WERI-Rb-1 (cell line): ENCODE data around the gene CDHR1.

Experiments used
- DNase-seq: peaks from one replicate; pipeline ENCODE4 v3.0.0-alpha.2; 2020
- H3K27ac ChIP-seq: fragments of 250-450 bp; sonication (Bioruptor Pico); 2 replicates; pipeline ENCODE4 v1.5.1; 2020; ENCODE audit warnings: mild to moderate bottlenecking, moderate library complexity
- H3K27me3 ChIP-seq: fragments of 250-450 bp; sonication (Bioruptor Pico); 2 replicates; pipeline ENCODE4 v1.5.1; 2021; ENCODE audit warnings: mild to moderate bottlenecking, low read depth, moderate library complexity; ENCODE audit not compliant: insufficient read depth, severe bottlenecking
- H3K36me3 ChIP-seq: fragments of 250-450 bp; sonication (Bioruptor Pico); 2 replicates; pipeline ENCODE4 v1.5.1; 2020; ENCODE audit warnings: mild to moderate bottlenecking, moderate library complexity
- H3K4me3 ChIP-seq: 2 replicates; pipeline ENCODE4 v1.5.1; 2011; ENCODE audit warnings: low read depth, mild to moderate bottlenecking, control low read depth, low read length
- H3K9me3 ChIP-seq: fragments of 250-450 bp; sonication (Bioruptor Pico); 2 replicates; pipeline ENCODE4 v1.5.1; 2021; ENCODE audit warnings: mild to moderate bottlenecking, moderate library complexity; ENCODE audit not compliant: severe bottlenecking
- CTCF ChIP-seq: IDR thresholded peaks from 2 replicates; pipeline ENCODE4 v1.5.1; 2011; ENCODE audit warnings: low read depth, mild to moderate bottlenecking, control low read depth, inconsistent platforms, low read length

The CDHR1 gene

GRCh38 chr10:84172467-84173356, 21.6 kb upstream of the CDHR1 start:
- Histone ChIP-seq H3K27me3 (no peaks in the 10 kb centered on the region), H3K4me3 (no peak overlapping the region), H3K9me3 (peaks cover 2% of the 10 kb centered on the region), H3K36me3 (no peaks in the 10 kb centered on the region), H3K27ac (no peak overlapping the region)
- TF ChIP-seq CTCF, result no peak
- DNase-seq, result no peak

GRCh38 chr10:84173501-84173929, 20.8 kb upstream of the CDHR1 start, which contains the start of gene GPR15LG:
TSS of gene GPR15LG (plus strand) at chr10:84173801. CDS start at chr10:84173852, 51 bp downstream.
- Histone ChIP-seq H3K27me3 (no peaks in the 10 kb centered on the region), H3K4me3 (no peak within 1 kb of the TSS), H3K36me3 (no peaks in the 10 kb centered on the region), H3K9me3 (no peaks in the 10 kb centered on the region), H3K27ac (no peak within 1 kb of the TSS)
- no peak for DNase-seq
- TF ChIP-seq CTCF, result no peak

GRCh38 chr10:84175436-84175835, 18.9 kb upstream of the CDHR1 start:
- TF ChIP-seq CTCF, result no peak
- no peak for DNase-seq
- Histone ChIP-seq H3K27ac (no peak overlapping the region), H3K36me3 (no peaks in the 10 kb centered on the region), H3K9me3 (peaks cover 3% of the 10 kb centered on the region), H3K4me3 (no peak overlapping the region), H3K27me3 (no peaks in the 10 kb centered on the region)

- H3K27me3 ChIP-seq, result no peaks in the 10 kb centered on the region
- DNase-seq, result no peak
- no peak overlapping the region for H3K4me3 ChIP-seq
- TF ChIP-seq CTCF, result no peak
- no peak overlapping the region for H3K27ac ChIP-seq
- H3K36me3 ChIP-seq, result no peaks in the 10 kb centered on the region
- H3K9me3 ChIP-seq, result peaks cover 8% of the 10 kb centered on the region
These were observed 18.0 kb upstream of the CDHR1 start for GRCh38 chr10:84176351-84176750.

GRCh38 chr10:84176836-84177474, 17.4 kb upstream of the CDHR1 start:
- Histone ChIP-seq H3K27me3 (no peaks in the 10 kb centered on the region), H3K27ac (no peak overlapping the region), H3K9me3 (peaks cover 8% of the 10 kb centered on the region), H3K36me3 (no peaks in the 10 kb centered on the region), H3K4me3 (no peak overlapping the region)
- TF ChIP-seq CTCF, result no peak
- DNase-seq, result no peak
